Eye (tissue), 1 donor: ENCODE data around the gene KLK8.

Source experiments
- DNase-seq: peaks from one replicate; pipeline ENCODE4 v3.0.0-alpha.2; 2015

Gene KLK8

GRCh38 chr19:51001515-51001914 lies at the start of gene KLK8:
KLK8 (minus strand) TSS chr19:51001604; CDS start chr19:51001167, 437 bp downstream.
- no peak for DNase-seq

- no peak for DNase-seq
These were observed 45.6 kb upstream of the KLK8 start for GRCh38 chr19:51047031-51047335.

- no peak for DNase-seq
These were observed 42.9 kb upstream of the KLK8 start for GRCh38 chr19:51044327-51044726.

GRCh38 chr19:51043497-51043896 lies 42.1 kb upstream of the KLK8 start:
- DNase-seq: no peak

- DNase-seq: no peak
These were observed 38.7 kb upstream of the KLK8 start for GRCh38 chr19:51040151-51040550.

GRCh38 chr19:51036519-51036918 lies 35.1 kb upstream of the KLK8 start:
- no peak for DNase-seq

GRCh38 chr19:51034704-51035103 lies 33.3 kb upstream of the KLK8 start, which contains the start of gene KLK12:
KLK12 (minus strand) TSS chr19:51035002; CDS start chr19:51034621, 381 bp downstream.
- peak; percentile 43 for DNase-seq

GRCh38 chr19:51031880-51032225 lies 30.4 kb upstream of the KLK8 start:
- DNase-seq: no peak

GRCh38 chr19:51031220-51031879 lies 29.9 kb upstream of the KLK8 start:
- no peak for DNase-seq

- DNase-seq: no peak
These were observed 29.2 kb upstream of the KLK8 start for GRCh38 chr19:51030631-51031030.

GRCh38 chr19:51029718-51030117 lies 28.3 kb upstream of the KLK8 start:
- no peak for DNase-seq

GRCh38 chr19:51027873-51028272 lies 26.5 kb upstream of the KLK8 start:
- DNase-seq: no peak

GRCh38 chr19:51027126-51027806 lies 25.9 kb upstream of the KLK8 start:
- no peak for DNase-seq

GRCh38 chr19:51026554-51026831 lies 25.1 kb upstream of the KLK8 start, which contains the start of gene KLK11:
KLK11 (minus strand) TSS chr19:51026616; CDS start chr19:51025631, 985 bp downstream.
- DNase-seq: no peak

GRCh38 chr19:51025809-51026553 lies 24.6 kb upstream of the KLK8 start:
- no peak for DNase-seq

GRCh38 chr19:51025401-51025800 lies 24.0 kb upstream of the KLK8 start:
- DNase-seq: no peak

GRCh38 chr19:51024924-51025323 lies 23.5 kb upstream of the KLK8 start:
- DNase-seq: no peak

- no peak for DNase-seq
These were observed 22.5 kb upstream of the KLK8 start for GRCh38 chr19:51023946-51024345.

GRCh38 chr19:51022526-51022925 lies 21.1 kb upstream of the KLK8 start:
- DNase-seq: no peak

GRCh38 chr19:51020988-51021651 lies 19.7 kb upstream of the KLK8 start:
- peak; percentile 79 for DNase-seq

- no peak for DNase-seq
These were observed 18.1 kb upstream of the KLK8 start, which contains the start of gene KLK10 for GRCh38 chr19:51019544-51019925. KLK10 (minus strand) TSS chr19:51019709; CDS start chr19:51019130, 579 bp downstream.

GRCh38 chr19:51018745-51019543 lies 17.5 kb upstream of the KLK8 start:
- DNase-seq: peak; percentile 36
